Osteoblast (primary cell): ENCODE results near the gene CEMIP2. TPM values are rescaled to one million over a fixed set of nuclear protein-coding genes. Genes with fewer than 3 reads are reported as not detected.
A peak's percentile ranks its signal among the peaks of the same experiment; 100 is the strongest.

Experiments
- DNase-seq: peaks from one replicate; pipeline ENCODE4 v3.0.0; 2011; ENCODE audit warnings: low spot score, mixed read lengths; ENCODE audit not compliant: insufficient read length; ENCODE audit errors: missing footprints
- H2AFZ ChIP-seq: 2 replicates; pipeline ENCODE4 v1.6.0; 2011; ENCODE audit warnings: mild to moderate bottlenecking, low read length
- H3K27ac ChIP-seq: 2 replicates; pipeline ENCODE4 v1.5.1; 2011; ENCODE audit warnings: mild to moderate bottlenecking, low read depth, low read length, moderate library complexity
- H3K27me3 ChIP-seq: 2 replicates; pipeline ENCODE4 v1.6.0; 2012; ENCODE audit warnings: mild to moderate bottlenecking, control low read depth, inconsistent platforms, low read length, moderate library complexity; ENCODE audit not compliant: insufficient read depth
- H3K36me3 ChIP-seq: 2 replicates; pipeline ENCODE4 v1.5.1; 2011; ENCODE audit warnings: mild to moderate bottlenecking, low read length, control low read depth, moderate library complexity; ENCODE audit not compliant: insufficient read depth
- H3K4me1 ChIP-seq: 2 replicates; pipeline ENCODE4 v1.5.1; 2011; ENCODE audit warnings: mild to moderate bottlenecking, low read length, control low read depth, moderate library complexity; ENCODE audit not compliant: insufficient read depth
- H3K4me2 ChIP-seq: 2 replicates; pipeline ENCODE4 v1.6.0; 2011; ENCODE audit warnings: mild to moderate bottlenecking, low read length; ENCODE audit not compliant: insufficient read depth
- H3K4me3 ChIP-seq: fragments of 200-600 bp; sonication (generic); 3 replicates; pipeline ENCODE4 v1.5.1; 2012; ENCODE audit warnings: mild to moderate bottlenecking, low read length, inconsistent platforms; ENCODE audit not compliant: insufficient read depth
- H3K79me2 ChIP-seq: 2 replicates; pipeline ENCODE4 v1.6.0; 2012; ENCODE audit warnings: mild to moderate bottlenecking, low read length, control low read depth, inconsistent platforms; ENCODE audit not compliant: insufficient read depth
- H3K9me3 ChIP-seq: 2 replicates; pipeline ENCODE4 v1.5.1; 2011; ENCODE audit warnings: low read depth, low read length, control low read depth
- H4K20me1 ChIP-seq: 2 replicates; pipeline ENCODE4 v1.6.0; 2012; ENCODE audit warnings: mild to moderate bottlenecking, low read length, control low read depth; ENCODE audit not compliant: insufficient read depth
- total RNA-seq: library from RNA; depleted of rRNA; stranded (reverse); fragments of >200 nt; gene quantifications from 2 replicates; pipeline ENCODE4 v1.2.3, GENCODE V29; 2012
- TF ChIP-seq, protein P1 (sequence below): IDR thresholded peaks from 2 replicates; pipeline ENCODE4 v1.5.1; 2011; ENCODE audit warnings: mild to moderate bottlenecking, low read depth, low read length, moderate library complexity; ENCODE audit errors: extremely low read depth

CEMIP2 gene
- total RNA-seq, 1 donor, result 66.2 TPM

- TF ChIP-seq, protein P1, sequence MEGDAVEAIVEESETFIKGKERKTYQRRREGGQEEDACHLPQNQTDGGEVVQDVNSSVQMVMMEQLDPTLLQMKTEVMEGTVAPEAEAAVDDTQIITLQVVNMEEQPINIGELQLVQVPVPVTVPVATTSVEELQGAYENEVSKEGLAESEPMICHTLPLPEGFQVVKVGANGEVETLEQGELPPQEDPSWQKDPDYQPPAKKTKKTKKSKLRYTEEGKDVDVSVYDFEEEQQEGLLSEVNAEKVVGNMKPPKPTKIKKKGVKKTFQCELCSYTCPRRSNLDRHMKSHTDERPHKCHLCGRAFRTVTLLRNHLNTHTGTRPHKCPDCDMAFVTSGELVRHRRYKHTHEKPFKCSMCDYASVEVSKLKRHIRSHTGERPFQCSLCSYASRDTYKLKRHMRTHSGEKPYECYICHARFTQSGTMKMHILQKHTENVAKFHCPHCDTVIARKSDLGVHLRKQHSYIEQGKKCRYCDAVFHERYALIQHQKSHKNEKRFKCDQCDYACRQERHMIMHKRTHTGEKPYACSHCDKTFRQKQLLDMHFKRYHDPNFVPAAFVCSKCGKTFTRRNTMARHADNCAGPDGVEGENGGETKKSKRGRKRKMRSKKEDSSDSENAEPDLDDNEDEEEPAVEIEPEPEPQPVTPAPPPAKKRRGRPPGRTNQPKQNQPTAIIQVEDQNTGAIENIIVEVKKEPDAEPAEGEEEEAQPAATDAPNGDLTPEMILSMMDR, result no peak
- no peak overlapping the region for H3K27ac ChIP-seq
- DNase-seq, result no peak
- H3K79me2 ChIP-seq, result peaks cover 88% of the 10 kb centered on the region
- no peaks in the 10 kb centered on the region for H3K36me3 ChIP-seq
- H3K27me3 ChIP-seq, result no peaks in the 10 kb centered on the region
- no peak overlapping the region for H3K4me2 ChIP-seq
- H4K20me1 ChIP-seq, result peaks cover 38% of the 10 kb centered on the region
- no peak overlapping the region for H2AFZ ChIP-seq
- H3K4me3 ChIP-seq, result no peak overlapping the region
- no peaks in the 10 kb centered on the region for H3K9me3 ChIP-seq
- H3K4me1 ChIP-seq, result peaks cover 43% of the 10 kb centered on the region
Measured at GRCh38 chr9:71760901-71761300, 7.4 kb downstream of the CEMIP2 start.

DNA sequence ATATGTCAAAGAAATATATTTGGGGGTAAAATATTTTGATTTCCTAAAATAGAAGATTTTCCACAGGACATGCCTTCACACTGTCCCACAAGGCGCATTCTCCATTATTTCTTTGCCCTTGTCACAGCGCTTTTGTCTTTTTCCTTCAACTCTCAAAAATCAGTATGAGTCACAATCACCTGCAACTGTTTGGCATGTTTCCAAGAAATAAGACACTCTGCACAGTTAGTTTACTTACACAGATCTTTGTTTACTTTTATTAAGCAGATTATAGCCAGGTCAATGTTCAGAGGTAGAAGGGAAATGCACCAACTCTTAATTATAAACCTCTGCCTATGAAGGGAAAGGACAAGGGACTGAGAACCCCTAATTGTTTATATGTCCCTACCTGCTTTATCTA lies 9.5 kb downstream of the CEMIP2 start:
- no peak overlapping the region for H3K4me2 ChIP-seq
- no peak overlapping the region for H3K27ac ChIP-seq
- peaks cover 26% of the 10 kb centered on the region for H3K4me1 ChIP-seq
- peaks cover 49% of the 10 kb centered on the region for H4K20me1 ChIP-seq
- H3K36me3 ChIP-seq, result no peaks in the 10 kb centered on the region
- no peaks in the 10 kb centered on the region for H3K9me3 ChIP-seq
- peak; percentile 62 for DNase-seq
- H2AFZ ChIP-seq, result no peak overlapping the region
- TF ChIP-seq, protein P1, result no peak
- no peaks in the 10 kb centered on the region for H3K27me3 ChIP-seq
- H3K79me2 ChIP-seq, result peaks cover 88% of the 10 kb centered on the region
- H3K4me3 ChIP-seq, result no peak overlapping the region

DNA sequence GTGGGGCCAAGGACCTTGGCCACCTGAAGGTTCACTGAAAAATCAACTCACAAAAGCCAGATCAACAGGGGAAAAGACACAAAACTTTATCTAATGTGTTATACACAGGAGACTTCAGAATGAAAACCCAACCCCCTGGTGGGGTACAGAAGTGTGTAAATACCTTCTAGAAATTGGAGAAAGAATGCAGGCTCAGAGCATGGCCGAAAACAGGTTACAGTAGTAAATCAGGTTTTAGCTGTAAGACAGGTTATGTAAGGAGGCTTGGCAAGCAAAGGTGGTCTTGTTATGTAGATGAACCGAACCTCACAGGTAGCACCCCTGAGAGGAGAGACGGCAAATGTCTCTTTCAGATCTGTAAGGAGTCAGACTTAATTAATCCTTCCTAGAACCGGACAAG lies 10.0 kb downstream of the CEMIP2 start:
- H3K4me2 ChIP-seq, result no peak overlapping the region
- no peak for DNase-seq

DNA sequence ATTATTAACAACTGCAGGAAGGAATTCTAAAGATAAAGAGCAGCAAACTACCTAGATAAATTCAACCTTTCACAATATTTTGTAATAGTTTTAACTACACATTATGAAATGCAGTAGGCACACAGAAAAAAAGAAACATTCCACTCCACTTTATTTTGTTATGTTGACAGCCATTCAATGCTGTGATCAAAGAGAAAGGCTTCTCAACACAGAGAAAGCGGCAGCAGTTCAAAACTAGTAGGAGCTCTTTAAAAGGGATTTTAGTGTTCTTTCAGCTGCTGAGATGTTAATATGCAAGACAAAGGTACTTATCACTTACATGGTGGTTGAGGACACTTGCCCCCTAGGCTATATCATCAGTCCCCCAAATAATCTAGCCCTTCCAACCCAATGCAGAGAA lies 11.6 kb downstream of the CEMIP2 start:
- TF ChIP-seq, protein P1, result no peak
- peaks cover 53% of the 10 kb centered on the region for H4K20me1 ChIP-seq

More for the DNA sequence above, 10.0 kb downstream of the CEMIP2 start:
- no peak overlapping the region for H3K4me3 ChIP-seq
- H3K27ac ChIP-seq, result no peak overlapping the region
- no peak overlapping the region for H2AFZ ChIP-seq
- H3K79me2 ChIP-seq, result peaks cover 87% of the 10 kb centered on the region
- H3K36me3 ChIP-seq, result no peaks in the 10 kb centered on the region
- peaks cover 21% of the 10 kb centered on the region for H3K4me1 ChIP-seq
- no peaks in the 10 kb centered on the region for H3K9me3 ChIP-seq
- peaks cover 49% of the 10 kb centered on the region for H4K20me1 ChIP-seq
- no peaks in the 10 kb centered on the region for H3K27me3 ChIP-seq
- TF ChIP-seq, protein P1, result no peak

More for the DNA sequence above, 11.6 kb downstream of the CEMIP2 start:
- H3K4me1 ChIP-seq, result peaks cover 7% of the 10 kb centered on the region
- no peak overlapping the region for H3K27ac ChIP-seq
- no peaks in the 10 kb centered on the region for H3K27me3 ChIP-seq
- DNase-seq, result no peak
- H3K4me2 ChIP-seq, result no peak overlapping the region
- H2AFZ ChIP-seq, result no peak overlapping the region
- H3K36me3 ChIP-seq, result no peaks in the 10 kb centered on the region
- peaks cover 91% of the 10 kb centered on the region for H3K79me2 ChIP-seq
- H3K4me3 ChIP-seq, result no peak overlapping the region
- no peaks in the 10 kb centered on the region for H3K9me3 ChIP-seq
